SK-N-SH (cell line): ENCODE data around the gene CCNL2. TPM values are rescaled to one million over a fixed set of nuclear protein-coding genes. Genes with fewer than 3 reads are reported as not detected.

ENCODE experiments used
- CTCF ChIA-PET: fragments of 300-600, 350-600 bp; formaldehyde crosslinking; extraction: SDS; loops from one replicate; lab custom pipeline; 2021; lab: Yijun Ruan, JAX
- POLR2A ChIA-PET: fragments of 350-600 bp; sonication (Branson Sonifier 250); formaldehyde crosslinking; extraction: SDS; loops from one replicate; lab custom pipeline; 2020; ENCODE audit warnings: antibody characterized with exemption, inconsistent platforms; lab: Yijun Ruan, JAX
- DNase-seq: peaks from one replicate; pipeline ENCODE4 v3.0.0; 2012
- H2AFZ ChIP-seq: fragments of 200-600 bp; sonication (generic); 2 replicates; pipeline ENCODE4 v1.8.1; 2016; ENCODE audit warnings: antibody characterized with exemption, mild to moderate bottlenecking, low read depth
- H3F3A ChIP-seq: fragments of 200-600 bp; sonication (generic); replicated peaks from 2 replicates; pipeline ENCODE3; 2016; ENCODE audit warnings: antibody characterized with exemption, mild to moderate bottlenecking; ENCODE audit not compliant: insufficient read depth
- H3K27ac ChIP-seq, 2 experiments: fragments of 200-500 bp in 1 of 2; fragments of 200-600 bp in 1 of 2; sonication (Bioruptor generic) in 1 of 2; sonication (generic), shearing (Covaris generic) in 1 of 2; 2 replicates each; pipeline versions ENCODE4 v1.5.1 to v1.6.1; 2014 to 2016; ENCODE audit warnings: low read depth in 2 of 2, inconsistent platforms in 1 of 2, low read length in 1 of 2, mild to moderate bottlenecking in 1 of 2, mixed read lengths in 1 of 2
- H3K27me3 ChIP-seq: fragments of 200-600 bp; sonication (generic), shearing (Covaris generic); 2 replicates; pipeline ENCODE4 v1.6.1; 2016; ENCODE audit warnings: mixed run types; ENCODE audit not compliant: insufficient read depth
- H3K36me3 ChIP-seq, 2 experiments: fragments of 200-500 bp in 1 of 2; fragments of 200-600 bp in 1 of 2; sonication (Bioruptor generic) in 1 of 2; sonication (generic) in 1 of 2; replicated peaks in 1 of 2; 2 replicates each; pipeline versions ENCODE3 to v1.5.1; 2014 to 2016; ENCODE audit warnings: low read length in 1 of 2, mild to moderate bottlenecking in 1 of 2; ENCODE audit not compliant: insufficient read depth in 2 of 2, control insufficient read depth in 1 of 2
- H3K4me1 ChIP-seq, 2 experiments: fragments of 200-500 bp in 1 of 2; fragments of 200-600 bp in 1 of 2; sonication (Bioruptor generic) in 1 of 2; sonication (generic), shearing (Covaris generic) in 1 of 2; 2 replicates each; pipeline versions ENCODE4 v1.5.1 to v1.6.1; 2014 to 2016; ENCODE audit warnings: low read depth in 1 of 2, low read length in 1 of 2, mixed run types in 1 of 2; ENCODE audit not compliant: insufficient read depth in 2 of 2, control insufficient read depth in 1 of 2
- H3K4me2 ChIP-seq: fragments of 200-600 bp; sonication (generic), shearing (Covaris generic); 2 replicates; pipeline ENCODE4 v1.6.1; 2017; ENCODE audit warnings: mixed run types
- H3K4me3 ChIP-seq, 2 experiments: fragments of 200-500 bp in 1 of 2; fragments of 200-600 bp in 1 of 2; sonication (Bioruptor generic) in 1 of 2; sonication (generic), shearing (Covaris generic) in 1 of 2; 2 replicates each; pipeline versions ENCODE4 v1.5.1 to v1.8.1; 2014 to 2016; ENCODE audit warnings: low read depth in 2 of 2, inconsistent platforms in 1 of 2, low read length in 1 of 2, mild to moderate bottlenecking in 1 of 2, mixed read lengths in 1 of 2, moderate library complexity in 1 of 2
- H3K79me2 ChIP-seq: fragments of 200-600 bp; sonication (generic); 2 replicates; pipeline ENCODE4 v1.8.1; 2017; ENCODE audit warnings: mild to moderate bottlenecking; ENCODE audit not compliant: insufficient read depth
- H3K9ac ChIP-seq: fragments of 200-600 bp; sonication (generic); 2 replicates; pipeline ENCODE4 v1.6.1; 2017; ENCODE audit warnings: mixed run types
- H3K9me2 ChIP-seq: fragments of 200-600 bp; sonication (generic); 2 replicates; pipeline ENCODE4 v1.6.1; 2017; ENCODE audit warnings: mixed run types
- H3K9me3 ChIP-seq: fragments of 200-600 bp; sonication (generic); 2 replicates; pipeline ENCODE4 v1.6.1; 2017; ENCODE audit warnings: mixed run types, mild to moderate bottlenecking, moderate library complexity
- H4K20me1 ChIP-seq: fragments of 200-600 bp; sonication (generic); 2 replicates; pipeline ENCODE4 v1.6.1; 2017; ENCODE audit warnings: mild to moderate bottlenecking, mixed run types; ENCODE audit not compliant: insufficient read depth
- IRF3 ChIP-seq: fragments of 150-350 bp; IDR thresholded peaks from 2 replicates; pipeline ENCODE4 v1.6.1; 2016; ENCODE audit warnings: mild to moderate bottlenecking, low read depth, low read length
- MEF2A ChIP-seq: IDR thresholded peaks from 2 replicates; pipeline ENCODE4 v1.4.0; 2012; ENCODE audit warnings: low read depth, borderline replicate concordance
- POLR2AphosphoS5 ChIP-seq: IDR thresholded peaks from 2 replicates; pipeline ENCODE4 v1.6.1; 2012; ENCODE audit warnings: low read depth, low read length
- RAD21 ChIP-seq: IDR thresholded peaks from 2 replicates; pipeline ENCODE4 v1.6.1; 2012; ENCODE audit warnings: mild to moderate bottlenecking, low read length
- RXRA ChIP-seq: IDR thresholded peaks from 2 replicates; pipeline ENCODE4 v1.4.0; 2012; ENCODE audit warnings: low read depth, mild to moderate bottlenecking, borderline replicate concordance
- TAF1 ChIP-seq: IDR thresholded peaks from 2 replicates; pipeline ENCODE4 v1.6.1; 2012; ENCODE audit warnings: low read depth, mild to moderate bottlenecking, low read length, moderate library complexity, borderline replicate concordance
- TEAD4 ChIP-seq: IDR thresholded peaks from 2 replicates; pipeline ENCODE4 v1.4.0; 2012; ENCODE audit warnings: mild to moderate bottlenecking, borderline replicate concordance; ENCODE audit not compliant: insufficient read depth
- USF1 ChIP-seq: IDR thresholded peaks from 2 replicates; pipeline ENCODE4 v1.4.0; 2012; ENCODE audit warnings: low read depth, borderline replicate concordance
- USF2 ChIP-seq: fragments of 150-350 bp; IDR thresholded peaks from 2 replicates; pipeline ENCODE4 v1.6.1; 2017; ENCODE audit warnings: antibody characterized with exemption, low read length, low read depth, borderline replicate concordance
- ZBTB33 ChIP-seq: IDR thresholded peaks from 2 replicates; pipeline ENCODE4 v1.4.0; 2012; ENCODE audit warnings: low read depth, borderline replicate concordance
- WGBS: methylation state at CpG from one replicate; pipeline ENCODE4 v1.1.6; 2017; ENCODE audit warnings: low lambda C conversion rate; 5-methylcytosine and 5-hydroxymethylcytosine counted together
- polyA plus RNA-seq, 3 experiments: library from polyadenylated mRNA; depleted of rRNA; stranded (reverse); fragments of >200 nt; gene quantifications; 2 replicates each; pipeline ENCODE4 v1.2.3, GENCODE V29; 2012

The CCNL2 gene
- polyA plus RNA-seq, 1 of the 3 experiments (the other 2 are of a cell fraction): 362 TPM

- ChIA-PET CTCF (interaction anchor here (0.6 to 1.9 kb wide), 7 partner anchors 10 to 27 kb away, joined by 3 to 8 read pairs (median 4); partner anchors contain the start of gene AURKAIP1), POLR2A (interaction anchor here (1.3 kb wide), 2 partner anchors 26 to 138 kb away, joined by 3 read pairs; partner anchors contain the start of gene AURKAIP1)
- H3K4me2 ChIP-seq: no peak overlapping the region
- H3K9ac ChIP-seq: no peak overlapping the region
- H3K9me2 ChIP-seq: no peaks in the 10 kb centered on the region
- peak overlapping the region in 1 of 2 experiments; percentile 16; a peak in 1 of 4 replicates for H3K4me3 ChIP-seq
- H3K27ac ChIP-seq: peak overlapping the region in 1 of 2 experiments; percentile 27; a peak in 1 of 4 replicates
- peaks cover 89% of the 10 kb centered on the region for H3K79me2 ChIP-seq
- H3K27me3 ChIP-seq: no peaks in the 10 kb centered on the region
- no peak for TF ChIP-seq RXRA
- no peak for TF ChIP-seq RAD21
- TF ChIP-seq ZBTB33: no peak
- no peak for TF ChIP-seq USF1
- TF ChIP-seq MEF2A: no peak
- no peak for TF ChIP-seq USF2
- TF ChIP-seq TAF1: no peak
- TF ChIP-seq TEAD4: no peak
- H3K4me1 ChIP-seq: peaks cover 12 to 34% of the 10 kb centered on the region in 2 experiments; a peak in 3 of 4 replicates
- DNase-seq: no peak
- peaks cover 30% of the 10 kb centered on the region for H3F3A ChIP-seq
- peaks cover 28 to 36% of the 10 kb centered on the region in 2 experiments for H3K36me3 ChIP-seq
- H3K9me3 ChIP-seq: no peaks in the 10 kb centered on the region
- no peaks in the 10 kb centered on the region for H4K20me1 ChIP-seq
- H2AFZ ChIP-seq: no peak overlapping the region
- 80% methylated on average over 6 of the region's 7 CpGs for WGBS
Measured at GRCh38 chr1:1401457-1402010, 2.4 kb upstream of the CCNL2 start.

GRCh38 chr1:1400576-1401456 lies 1.7 kb upstream of the CCNL2 start:
- POLR2A ChIA-PET: interaction anchor here (0.7 to 2.1 kb wide), 3 partner anchors 20 to 105 kb away, joined by 3 to 15 read pairs (median 4); partner anchors contain the start of genes ANKRD65 and AURKAIP1
- no peaks in the 10 kb centered on the region for H4K20me1 ChIP-seq
- TF ChIP-seq POLR2AphosphoS5 (peak; percentile 6; the same call in 1 of the 2 replicates), USF1 (no peak), IRF3 (no peak)
- TF ChIP-seq, all 33 proteins: peak for 1
- no peak for DNase-seq
- Histone ChIP-seq H3K4me3 (peak overlapping the region; percentile 74 to 78), H3K9ac (peak overlapping the region; percentile 93; the same call in 1 of the 2 replicates), H3K9me3 (no peaks in the 10 kb centered on the region), H3K4me1 (peaks cover 8 to 29% of the 10 kb centered on the region in 2 experiments; a peak in 3 of 4 replicates), H3K27me3 (no peaks in the 10 kb centered on the region), H3K36me3 (peaks cover 24 to 36% of the 10 kb centered on the region in 2 experiments), H3F3A (peaks cover 30% of the 10 kb centered on the region), H3K9me2 (no peaks in the 10 kb centered on the region), H3K27ac (peak overlapping the region; percentile 72 to 85; a peak in 3 of 4 replicates), H3K4me2 (peak overlapping the region; percentile 94), H3K79me2 (peaks cover 89% of the 10 kb centered on the region), H2AFZ (no peak overlapping the region)
- CTCF ChIA-PET: interaction anchor here (0.6 to 3.8 kb wide), 6 partner anchors 7 to 29 kb away, joined by 3 to 16 read pairs (median 5); partner anchors contain the start of gene MRPL20
- WGBS: 86% methylated on average over 15 of the region's 22 CpGs
